ENCODE measurements around the gene HCFC1.

DNA sequence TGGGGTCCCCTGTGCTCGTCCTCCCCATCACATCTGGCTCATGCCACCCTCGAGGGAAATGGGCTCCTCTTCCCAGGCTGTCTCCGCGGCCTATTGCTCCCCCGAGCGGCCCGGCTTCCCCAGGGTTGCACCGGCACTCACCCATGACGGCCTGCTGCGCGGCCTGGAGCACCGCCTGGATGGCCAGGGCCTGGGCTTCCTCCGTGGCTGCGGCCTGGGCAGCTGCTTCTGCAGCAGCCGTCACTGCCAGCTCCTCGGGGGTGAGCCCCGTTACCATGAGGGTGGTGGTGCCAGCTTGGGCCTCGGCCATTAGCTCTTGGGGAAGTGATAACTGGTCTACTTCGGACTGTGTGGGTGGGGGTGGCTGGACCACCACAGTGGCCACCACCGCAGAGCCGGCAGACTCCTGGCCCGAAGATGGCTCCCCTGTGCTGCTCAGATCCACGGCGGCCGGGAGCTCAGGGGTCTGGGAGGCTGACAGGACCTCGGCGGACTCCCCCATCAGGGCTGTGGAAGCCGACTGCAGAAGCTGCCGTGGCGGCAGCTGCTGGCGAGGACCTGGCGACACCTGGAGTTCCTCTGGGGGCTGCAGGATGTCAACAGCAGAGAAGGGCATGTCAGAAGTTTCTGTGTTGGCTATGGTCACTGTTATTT, 19.1 kb downstream of the HCFC1 start:
- TF ChIP-seq, protein P1, sequence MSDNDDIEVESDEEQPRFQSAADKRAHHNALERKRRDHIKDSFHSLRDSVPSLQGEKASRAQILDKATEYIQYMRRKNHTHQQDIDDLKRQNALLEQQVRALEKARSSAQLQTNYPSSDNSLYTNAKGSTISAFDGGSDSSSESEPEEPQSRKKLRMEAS (CRISPR knock-in tag; IDR thresholded peaks at IDR 0.05): no peak
- TF ChIP-seq POLR2AphosphoS2 (IDR thresholded peaks at IDR 0.05; ENCODE audit: low read length) (no peak), NR2C2 (CRISPR knock-in tag; IDR thresholded peaks at IDR 0.05) (no peak), NR2C2 (tag; IDR thresholded peaks at IDR 0.05) (no peak), POLR2A (conservative IDR thresholded peaks at IDR 0.05) (no peak), HDAC6 (IDR thresholded peaks at IDR 0.05; ENCODE audit: low read depth, low read length) (no peak), SIN3A (IDR thresholded peaks at IDR 0.05; ENCODE audit: borderline replicate concordance in 2 of 2, control insufficient read depth in 1 of 2, low read depth in 2 of 2, low read length in 2 of 2) (no peak), ZKSCAN1 (IDR thresholded peaks at IDR 0.05; ENCODE audit: low read depth, low read length) (no peak), CHD1 (IDR thresholded peaks at IDR 0.05; ENCODE audit: low read length) (no peak), RFX5 (IDR thresholded peaks at IDR 0.05; ENCODE audit: low read depth, low read length) (no peak), POLR2AphosphoS5 (IDR thresholded peaks at IDR 0.05; ENCODE audit: control insufficient read depth, insufficient read depth, low read depth, low read length) (no peak), NR3C1 (CRISPR knock-in tag; IDR thresholded peaks at IDR 0.05) (peak; percentile 45; the same call in 1 of the 2 replicates), BRCA1 (IDR thresholded peaks at IDR 0.05) (no peak), BRCA1 (CRISPR knock-in tag; IDR thresholded peaks at IDR 0.05) (no peak)
